H9 (cell line): ENCODE data around the gene PARP8. TPM values are rescaled to one million over a fixed set of nuclear protein-coding genes. Genes with fewer than 3 reads are reported as not detected.

Experiments
- DNase-seq: peaks from one replicate; pipeline ENCODE4 v3.0.0-alpha.2; 2017
- H2AFZ ChIP-seq: one replicate; pipeline ENCODE4 v1.6.1; 2013; ENCODE audit warnings: mild to moderate bottlenecking, low read length, control low read depth, moderate library complexity
- H2AK5ac ChIP-seq: 2 replicates; pipeline ENCODE4 v1.6.1; 2013; ENCODE audit warnings: low read length, control low read depth, mixed read lengths; ENCODE audit not compliant: insufficient read length
- H2BK120ac ChIP-seq: one replicate; pipeline ENCODE4 v1.6.1; 2013; ENCODE audit warnings: low read depth, mild to moderate bottlenecking, low read length, control low read depth, inconsistent platforms; ENCODE audit not compliant: poor library complexity, severe bottlenecking
- H2BK12ac ChIP-seq: 2 replicates; pipeline ENCODE4 v1.6.1; 2013; ENCODE audit warnings: low read length, control low read depth, mixed read lengths, low read depth; ENCODE audit not compliant: insufficient read length
- H2BK15ac ChIP-seq: 2 replicates; pipeline ENCODE4 v1.6.1; 2013; ENCODE audit warnings: low read depth, low read length, control low read depth
- H2BK20ac ChIP-seq: one replicate; pipeline ENCODE4 v1.6.1; 2013; ENCODE audit warnings: low read depth, mild to moderate bottlenecking, low read length, control low read depth, inconsistent platforms; ENCODE audit not compliant: poor library complexity, severe bottlenecking
- H2BK5ac ChIP-seq: 2 replicates; pipeline ENCODE4 v1.6.1; 2013; ENCODE audit warnings: low read length, control low read depth, mixed read lengths; ENCODE audit not compliant: insufficient read length
- H3K14ac ChIP-seq: 2 replicates; pipeline ENCODE4 v1.6.1; 2013; ENCODE audit warnings: low read length, control low read depth; ENCODE audit not compliant: insufficient read depth
- H3K18ac ChIP-seq: 2 replicates; pipeline ENCODE4 v1.6.1; 2013; ENCODE audit warnings: low read depth, mild to moderate bottlenecking, mixed read lengths, low read length, control low read depth; ENCODE audit not compliant: insufficient read length
- H3K23ac ChIP-seq: 2 replicates; pipeline ENCODE4 v1.6.1; 2013; ENCODE audit warnings: low read length, control low read depth, mixed read lengths, low read depth; ENCODE audit not compliant: insufficient read length
- H3K23me2 ChIP-seq: 2 replicates; pipeline ENCODE4 v1.6.1; 2013; ENCODE audit warnings: low read depth, mild to moderate bottlenecking, mixed read lengths, low read length, control low read depth; ENCODE audit not compliant: insufficient read length, poor library complexity, severe bottlenecking
- H3K27ac ChIP-seq: 2 replicates; pipeline ENCODE4 v1.5.1; 2013; ENCODE audit warnings: low read length, control low read depth, mixed read lengths, low read depth; ENCODE audit not compliant: insufficient read length
- H3K27me3 ChIP-seq: 2 replicates; pipeline ENCODE4 v1.6.1; 2013; ENCODE audit warnings: low read length, control low read depth, inconsistent platforms; ENCODE audit not compliant: insufficient read depth
- H3K4ac ChIP-seq: 2 replicates; pipeline ENCODE4 v1.6.1; 2013; ENCODE audit warnings: low read depth, mild to moderate bottlenecking, control low read depth, inconsistent platforms, low read length, moderate library complexity
- H3K4me1 ChIP-seq: 2 replicates; pipeline ENCODE4 v1.6.1; 2013; ENCODE audit warnings: low read length, control low read depth, inconsistent platforms; ENCODE audit not compliant: insufficient read depth
- H3K4me2 ChIP-seq: 2 replicates; pipeline ENCODE4 v1.6.1; 2013; ENCODE audit warnings: low read length, control low read depth, mixed read lengths; ENCODE audit not compliant: insufficient read length, insufficient read depth
- H3K56ac ChIP-seq: 2 replicates; pipeline ENCODE4 v1.6.1; 2013; ENCODE audit warnings: low read depth, mild to moderate bottlenecking, mixed read lengths, low read length, control low read depth; ENCODE audit not compliant: insufficient read length
- H3K79me1 ChIP-seq: 2 replicates; pipeline ENCODE4 v1.6.1; 2013; ENCODE audit warnings: low read depth, mild to moderate bottlenecking, moderate library complexity, low read length, control low read depth, inconsistent platforms; ENCODE audit not compliant: insufficient read depth, poor library complexity, severe bottlenecking
- H3K79me2 ChIP-seq: 2 replicates; pipeline ENCODE4 v1.6.1; 2013; ENCODE audit warnings: low read length, control low read depth, inconsistent platforms; ENCODE audit not compliant: insufficient read depth
- H3K9ac ChIP-seq: 2 replicates; pipeline ENCODE4 v1.6.1; 2013; ENCODE audit warnings: low read length, control low read depth, mixed read lengths; ENCODE audit not compliant: insufficient read length; ENCODE audit errors: extremely low read depth
- H3K9me3 ChIP-seq: one replicate; pipeline ENCODE4 v1.6.1; 2013; ENCODE audit warnings: low read depth, low read length, inconsistent platforms; ENCODE audit not compliant: control insufficient read depth
- H3T11ph ChIP-seq: one replicate; pipeline ENCODE4 v1.6.1; 2013; ENCODE audit warnings: mild to moderate bottlenecking, low read length, control low read depth, inconsistent platforms
- H4K20me1 ChIP-seq: one replicate; pipeline ENCODE4 v1.6.1; 2013; ENCODE audit not compliant: control insufficient read depth, insufficient read length, insufficient read depth
- H4K5ac ChIP-seq: 2 replicates; pipeline ENCODE4 v1.6.1; 2013; ENCODE audit warnings: low read depth, mild to moderate bottlenecking, mixed read lengths, low read length, control low read depth; ENCODE audit not compliant: insufficient read length
- H4K8ac ChIP-seq: replicated peaks from 2 replicates; pipeline ENCODE4 v1.6.1; 2013; ENCODE audit warnings: low read length, control low read depth, mixed read lengths, low read depth; ENCODE audit not compliant: insufficient read length
- H4K91ac ChIP-seq: 2 replicates; pipeline ENCODE4 v1.6.1; 2013; ENCODE audit warnings: low read depth, mild to moderate bottlenecking, moderate library complexity, mixed read lengths, low read length, control low read depth; ENCODE audit not compliant: insufficient read length
- H3K27ac Mint-ChIP-seq, 3 experiments: 2 replicates in 2 of 3; 3 replicates in 1 of 3; pipeline ENCODE4 v1.8.0; 2020 to 2021; ENCODE audit warnings: mixed read lengths in 3 of 3, mild to moderate bottlenecking in 1 of 3, moderate library complexity in 1 of 3
- H3K27me3 Mint-ChIP-seq: 2 replicates; pipeline ENCODE4 v1.8.0; 2021; ENCODE audit warnings: low read depth, mild to moderate bottlenecking, moderate library complexity, mixed read lengths
- H3K36me3 Mint-ChIP-seq, 3 experiments: 2 replicates in 2 of 3; 3 replicates in 1 of 3; pipeline ENCODE4 v1.8.0; 2020 to 2021; ENCODE audit warnings: low read depth in 3 of 3, mixed read lengths in 3 of 3; ENCODE audit not compliant: insufficient read depth in 1 of 3
- H3K4me1 Mint-ChIP-seq, 2 experiments: 2 replicates each; pipeline ENCODE4 v1.8.0; 2020; ENCODE audit warnings: mixed read lengths in 2 of 2
- H3K4me3 Mint-ChIP-seq, 2 experiments: 2 replicates in 1 of 2; 3 replicates in 1 of 2; pipeline ENCODE4 v1.8.0; 2020 to 2021; ENCODE audit warnings: mild to moderate bottlenecking in 2 of 2, mixed read lengths in 2 of 2, moderate library complexity in 1 of 2
- H3K9me3 Mint-ChIP-seq, 2 experiments: 2 replicates in 1 of 2; 3 replicates in 1 of 2; pipeline ENCODE4 v1.8.0; 2020; ENCODE audit warnings: mild to moderate bottlenecking in 2 of 2, mixed read lengths in 2 of 2, moderate library complexity in 1 of 2
- WGBS: extraction: QIAGEN DNeasy Blood & Tissue Kit; methylation state at CpG from one replicate; pipeline ENCODE4 v1.1.7; 2013; ENCODE audit warnings: missing lambda C conversion rate, low lambda C conversion rate, mixed read lengths; ENCODE audit not compliant: insufficient read length; ENCODE audit errors: extremely low coverage; 5-methylcytosine and 5-hydroxymethylcytosine counted together
- total RNA-seq: library from RNA; stranded (reverse); gene quantifications from 2 replicates; pipeline ENCODE4 v1.2.1, GENCODE V29; 2021
- TF ChIP-seq, protein P1 (sequence below): fragments of 200-600 bp; sonication (generic); conservative IDR thresholded peaks from 3 replicates; pipeline ENCODE4 v1.8.0; 2021; ENCODE audit warnings: antibody characterized with exemption, mild to moderate bottlenecking

PARP8 gene
- total RNA-seq, 1 experiment from 2014 or later = 34.0 TPM

DNA sequence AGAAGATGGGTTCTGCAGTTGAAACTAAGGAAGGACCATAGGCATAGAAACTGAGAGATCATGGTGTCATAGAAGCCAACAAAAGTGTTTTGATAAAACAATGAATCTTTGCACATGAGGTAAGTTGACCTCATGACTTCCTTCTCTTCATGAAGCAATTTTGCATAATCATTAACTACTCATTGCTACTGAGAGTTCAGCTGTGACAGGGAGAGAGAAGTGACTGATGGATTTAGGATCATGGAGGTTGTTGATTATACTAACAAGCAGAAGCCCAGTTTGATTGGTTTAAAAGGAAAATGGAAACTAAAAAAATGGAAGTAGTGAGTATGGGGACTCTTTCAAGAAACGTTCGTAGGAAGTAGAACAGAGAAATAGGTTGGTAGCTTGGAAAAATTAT lies 51.2 kb downstream of the PARP8 start:
- Mint-ChIP-seq H3K27me3 (no peaks in the 10 kb centered on the region), H3K36me3 (no peaks in the 10 kb centered on the region; a peak in 1 of 7 replicates), H3K4me1 (peaks cover 36 to 40% of the 10 kb centered on the region in 2 experiments), H3K9me3 (no peaks in the 10 kb centered on the region), H3K4me3 (no peak overlapping the region), H3K27ac (no peak overlapping the region)
- Histone ChIP-seq H3K27me3 (no peaks in the 10 kb centered on the region), H3K14ac (no peak overlapping the region), H3K79me1 (no peaks in the 10 kb centered on the region), H3K4me1 (peaks cover 3% of the 10 kb centered on the region; the same call in 1 of the 2 replicates), H4K20me1 (no peaks in the 10 kb centered on the region), H3K56ac (no peak overlapping the region), H4K5ac (no peak overlapping the region), H3K23ac (no peak overlapping the region), H3K9me3 (no peaks in the 10 kb centered on the region), H2AFZ (no peak overlapping the region), H3K18ac (no peak overlapping the region), H3T11ph (no peak overlapping the region), H2BK20ac (no peak overlapping the region), H3K23me2 (no peaks in the 10 kb centered on the region), H3K27ac (no peak overlapping the region), H4K8ac (no peak overlapping the region), H2BK12ac (no peak overlapping the region), H3K4me2 (no peak overlapping the region), H4K91ac (no peak overlapping the region), H2AK5ac (no peak overlapping the region), H2BK120ac (no peak overlapping the region), H2BK15ac (no peak overlapping the region), H3K4ac (no peak overlapping the region), H2BK5ac (no peak overlapping the region), H3K9ac (no peak overlapping the region), H3K79me2 (peaks cover 8% of the 10 kb centered on the region; the same call in 1 of the 2 replicates)
- no CpG with 5 or more reads among the region's 2 CpGs for WGBS
- TF ChIP-seq, protein P1, sequence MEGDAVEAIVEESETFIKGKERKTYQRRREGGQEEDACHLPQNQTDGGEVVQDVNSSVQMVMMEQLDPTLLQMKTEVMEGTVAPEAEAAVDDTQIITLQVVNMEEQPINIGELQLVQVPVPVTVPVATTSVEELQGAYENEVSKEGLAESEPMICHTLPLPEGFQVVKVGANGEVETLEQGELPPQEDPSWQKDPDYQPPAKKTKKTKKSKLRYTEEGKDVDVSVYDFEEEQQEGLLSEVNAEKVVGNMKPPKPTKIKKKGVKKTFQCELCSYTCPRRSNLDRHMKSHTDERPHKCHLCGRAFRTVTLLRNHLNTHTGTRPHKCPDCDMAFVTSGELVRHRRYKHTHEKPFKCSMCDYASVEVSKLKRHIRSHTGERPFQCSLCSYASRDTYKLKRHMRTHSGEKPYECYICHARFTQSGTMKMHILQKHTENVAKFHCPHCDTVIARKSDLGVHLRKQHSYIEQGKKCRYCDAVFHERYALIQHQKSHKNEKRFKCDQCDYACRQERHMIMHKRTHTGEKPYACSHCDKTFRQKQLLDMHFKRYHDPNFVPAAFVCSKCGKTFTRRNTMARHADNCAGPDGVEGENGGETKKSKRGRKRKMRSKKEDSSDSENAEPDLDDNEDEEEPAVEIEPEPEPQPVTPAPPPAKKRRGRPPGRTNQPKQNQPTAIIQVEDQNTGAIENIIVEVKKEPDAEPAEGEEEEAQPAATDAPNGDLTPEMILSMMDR = no peak
- DNase-seq = no peak
